Measurements from ENCODE around the gene KNTC1. TPM values are rescaled to one million over a fixed set of nuclear protein-coding genes. Genes with fewer than 3 reads are reported as not detected.

Gene KNTC1
- total and polyA plus RNA-seq, 2 of the 13 experiments (the other 11 are each of a cell fraction or from before 2014, with no cell fraction given), result 45.1 to 57.6 TPM

- Histone ChIP-seq H3K4me2 (ENCODE audit: low read depth, low read length) (no peak overlapping the region), H3K79me2 (ENCODE audit: insufficient read depth, low read length) (peaks cover 81% of the 10 kb centered on the region), H3K4me3 (replicated peaks in 1 of 3; ENCODE audit: insufficient read depth in 1 of 3, low read depth in 2 of 3, low read length in 3 of 3) (no peak overlapping the region), H3K4me1 (ENCODE audit: insufficient read depth, low read length) (peaks cover 31% of the 10 kb centered on the region), H3K9me3 (ENCODE audit: low read length) (no peaks in the 10 kb centered on the region), H3K27ac (ENCODE audit: extremely low read length, insufficient read depth, low read length) (no peak overlapping the region), H2AFZ (ENCODE audit: low read length) (no peak overlapping the region), H3K27me3 (ENCODE audit: control insufficient read depth in 1 of 2, insufficient read depth in 2 of 2, low read length in 2 of 2) (no peaks in the 10 kb centered on the region), H3K36me3 (replicated peaks in 1 of 2; ENCODE audit: control insufficient read depth in 1 of 2, insufficient read depth in 2 of 2, low read length in 2 of 2) (peaks cover 17 to 80% of the 10 kb centered on the region in 2 experiments), H4K20me1 (ENCODE audit: insufficient read depth, low read length) (peaks cover 60% of the 10 kb centered on the region), H3K9ac (ENCODE audit: insufficient read depth, low read depth, low read length) (no peak overlapping the region)
- ATAC-seq (peak; percentile 30; the same call in 2 of the 3 replicates), DNase-seq (ENCODE audit: low spot score) (no peak), FAIRE-seq (no peak)
- WGBS (ENCODE audit: low lambda C conversion rate), result 100% methylated on average over 1 of the region's 1 CpG
- POLR2A ChIA-PET, result no interaction called here
- intact Hi-C loops (cut with micrococcal nuclease; ENCODE audit: unreplicated experiment), result no loop called here
- no TSS peak for BruUV-seq (replicated peaks)
- TF ChIP-seq CEBPB (IDR thresholded peaks at IDR 0.05; ENCODE audit: borderline replicate concordance, low read depth, low read length) (peak; percentile 38; the same call in 1 of the 2 replicates), ZNF142 (CRISPR knock-in tag; IDR thresholded peaks at IDR 0.05) (no peak), CEBPG (CRISPR knock-in tag; IDR thresholded peaks at IDR 0.05) (0 out of 2 replicates have a peak, but pooled peaks have one; percentile 14)
- CTCF ChIA-PET (ENCODE audit: low intra/inter-chr PET ratio, low total read pairs), result no interaction called here
- in situ Hi-C loops (cut with HindIII; ENCODE audit: extremely low pct_ligation_motif_present, low pct_unique_long_range_greater_than_20kb), result no loop called here
Observed at GRCh38 chr12:122519418-122519817, 7.6 kb upstream of the KNTC1 start.

All from HepG2 (cell line).